ENCODE measurements around the gene C4orf50.

C4orf50 gene

GRCh38 chr4:5928844-5929420 is 89.3 kb downstream of the C4orf50 start:
- no peaks in the 10 kb centered on the region for H3K9me3 Mint-ChIP-seq
- no peak for DNase-seq
- TF ChIP-seq CTCF (IDR thresholded peaks at IDR 0.05), result no peak
- H3K27ac Mint-ChIP-seq, result no peak overlapping the region
- no peak overlapping the region for H3K4me3 Mint-ChIP-seq
- H3K4me1 Mint-ChIP-seq, result peaks cover 70% of the 10 kb centered on the region
- peaks cover 36% of the 10 kb centered on the region for H3K27me3 Mint-ChIP-seq (ENCODE audit: low read depth, poor library complexity)
- H3K36me3 Mint-ChIP-seq (ENCODE audit: low read depth), result no peaks in the 10 kb centered on the region

DNA sequence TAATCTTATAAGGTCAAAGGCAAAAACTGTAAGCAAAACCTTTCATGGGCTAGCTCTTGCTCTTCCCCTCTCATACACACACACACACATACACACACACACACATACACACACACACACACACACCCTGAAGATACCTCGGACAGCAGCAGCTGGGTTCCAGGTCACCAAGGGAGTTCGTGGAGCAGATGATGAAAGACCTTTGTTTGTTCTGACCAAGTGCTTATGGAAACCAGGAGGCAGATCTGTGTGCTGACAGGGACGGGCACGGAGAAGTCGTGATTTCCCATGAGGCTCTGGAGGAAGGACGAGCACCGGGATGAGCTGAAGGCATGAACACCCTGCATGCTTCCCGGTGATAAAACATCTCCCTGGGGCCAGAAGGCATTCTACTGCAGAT is 90.0 kb downstream of the C4orf50 start:
- no peaks in the 10 kb centered on the region for H3K9me3 Mint-ChIP-seq
- no peak overlapping the region for H3K4me3 Mint-ChIP-seq
- no peak for TF ChIP-seq CTCF (IDR thresholded peaks at IDR 0.05)
- H3K36me3 Mint-ChIP-seq (ENCODE audit: low read depth), result no peaks in the 10 kb centered on the region
- DNase-seq, result no peak
- H3K27me3 Mint-ChIP-seq (ENCODE audit: low read depth, poor library complexity), result peaks cover 33% of the 10 kb centered on the region
- no peak overlapping the region for H3K27ac Mint-ChIP-seq
- peaks cover 71% of the 10 kb centered on the region for H3K4me1 Mint-ChIP-seq

DNA sequence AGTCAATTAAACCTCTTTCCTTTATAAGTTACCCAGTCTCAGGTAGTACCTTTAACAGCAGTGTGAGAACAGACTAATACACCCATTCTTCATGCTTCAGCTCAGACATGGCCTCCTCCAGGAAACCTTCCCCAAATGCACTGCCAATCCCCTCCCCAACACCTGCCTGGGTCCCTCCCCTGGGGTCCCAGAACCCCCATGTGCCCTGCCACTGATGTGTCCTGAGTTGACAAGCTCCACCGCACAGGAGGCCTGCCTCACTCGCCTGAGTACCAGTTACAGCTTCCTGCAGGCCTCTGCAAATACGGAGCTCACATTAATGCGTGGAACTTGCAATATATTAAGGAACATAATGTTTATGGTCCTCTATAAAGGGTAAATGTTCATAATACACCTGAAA is 90.5 kb downstream of the C4orf50 start:
- H3K9me3 Mint-ChIP-seq, result no peaks in the 10 kb centered on the region
- H3K4me1 Mint-ChIP-seq, result peaks cover 71% of the 10 kb centered on the region
- TF ChIP-seq CTCF (IDR thresholded peaks at IDR 0.05), result no peak
- no peaks in the 10 kb centered on the region for H3K36me3 Mint-ChIP-seq (ENCODE audit: low read depth)
- no peak overlapping the region for H3K4me3 Mint-ChIP-seq
- no peak for DNase-seq
- peaks cover 34% of the 10 kb centered on the region for H3K27me3 Mint-ChIP-seq (ENCODE audit: low read depth, poor library complexity)
- H3K27ac Mint-ChIP-seq, result no peak overlapping the region

DNA sequence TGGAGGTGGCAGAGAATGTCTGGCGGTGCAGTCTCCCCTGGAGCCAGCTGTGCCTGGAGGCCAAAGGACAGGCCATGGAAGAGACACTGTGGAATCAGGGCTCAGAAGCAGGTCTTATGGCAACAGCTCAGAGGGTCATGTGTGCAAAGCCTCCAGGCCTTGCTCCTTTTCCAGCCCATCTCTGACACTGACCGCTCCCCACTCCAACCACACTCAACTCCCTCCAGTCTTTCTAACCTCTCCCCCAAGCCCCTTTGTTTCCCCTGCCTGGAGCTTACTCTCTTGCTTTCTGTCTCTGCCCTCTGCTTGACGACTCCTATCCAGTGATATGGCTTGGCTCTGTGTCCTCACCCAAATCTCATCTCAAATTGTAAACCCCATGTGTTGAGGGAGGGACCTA is 91.1 kb downstream of the C4orf50 start:
- Mint-ChIP-seq H3K36me3 (ENCODE audit: low read depth) (no peaks in the 10 kb centered on the region), H3K27ac (no peak overlapping the region), H3K9me3 (no peaks in the 10 kb centered on the region), H3K4me1 (peaks cover 70% of the 10 kb centered on the region), H3K4me3 (no peak overlapping the region), H3K27me3 (ENCODE audit: low read depth, poor library complexity) (peaks cover 40% of the 10 kb centered on the region)
- no peak for DNase-seq
- no peak for TF ChIP-seq CTCF (IDR thresholded peaks at IDR 0.05)

DNA sequence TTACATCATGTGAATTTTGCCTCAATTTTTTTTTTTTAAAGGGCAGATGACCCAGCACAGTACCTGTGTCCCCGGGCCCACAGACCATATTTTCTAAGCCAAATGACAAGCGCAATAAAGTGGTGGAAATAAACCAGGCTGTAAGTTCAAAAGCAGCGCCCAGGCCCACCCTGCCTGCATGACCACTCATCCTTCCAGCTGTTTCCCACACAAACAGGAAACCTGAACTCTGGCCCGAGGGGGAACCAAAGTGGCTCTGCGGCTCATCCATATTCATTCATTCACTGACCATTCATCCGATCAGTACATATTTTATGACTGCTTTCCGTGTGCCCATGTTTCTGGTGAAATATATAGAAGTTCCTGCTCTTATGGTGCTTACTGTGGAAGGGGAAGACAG is 91.6 kb downstream of the C4orf50 start:
- Mint-ChIP-seq H3K4me3 (no peak overlapping the region), H3K9me3 (no peaks in the 10 kb centered on the region), H3K27me3 (ENCODE audit: low read depth, poor library complexity) (peaks cover 37% of the 10 kb centered on the region), H3K4me1 (peaks cover 69% of the 10 kb centered on the region), H3K36me3 (ENCODE audit: low read depth) (no peaks in the 10 kb centered on the region), H3K27ac (no peak overlapping the region)
- DNase-seq, result no peak
- no peak for TF ChIP-seq CTCF (IDR thresholded peaks at IDR 0.05)

GRCh38 chr4:5925419-5926200 is 92.6 kb downstream of the C4orf50 start:
- TF ChIP-seq CTCF (IDR thresholded peaks at IDR 0.05), result no peak
- H3K9me3 Mint-ChIP-seq, result no peaks in the 10 kb centered on the region
- H3K27me3 Mint-ChIP-seq (ENCODE audit: low read depth, poor library complexity), result peaks cover 35% of the 10 kb centered on the region
- DNase-seq, result peak; percentile 26
- peaks cover 68% of the 10 kb centered on the region for H3K4me1 Mint-ChIP-seq
- H3K27ac Mint-ChIP-seq, result no peak overlapping the region
- H3K36me3 Mint-ChIP-seq (ENCODE audit: low read depth), result no peaks in the 10 kb centered on the region
- no peak overlapping the region for H3K4me3 Mint-ChIP-seq

All from nephron progenitor cell (in vitro differentiated cells).